ENCODE data around the gene LHFPL5.

Gene LHFPL5

GRCh38 chr6:35794536-35795452, 10.4 kb upstream of the LHFPL5 start:
- ATAC-seq = no peak

- ATAC-seq = no peak
These were observed 9.6 kb upstream of the LHFPL5 start for GRCh38 chr6:35795453-35796071.

GRCh38 chr6:35796236-35796635, 8.9 kb upstream of the LHFPL5 start:
- ATAC-seq = no peak

GRCh38 chr6:35797837-35798526, 7.2 kb upstream of the LHFPL5 start:
- ATAC-seq = no peak

GRCh38 chr6:35798706-35799105, 6.4 kb upstream of the LHFPL5 start:
- no peak for ATAC-seq

- no peak for ATAC-seq
These were observed 4.0 kb upstream of the LHFPL5 start for GRCh38 chr6:35801148-35801547.

GRCh38 chr6:35808688-35809087, 3.5 kb downstream of the LHFPL5 start:
- ATAC-seq = no peak

- ATAC-seq = no peak
These were observed 4.7 kb downstream of the LHFPL5 start for GRCh38 chr6:35809809-35810208.

GRCh38 chr6:35810971-35811698, 6.0 kb downstream of the LHFPL5 start:
- ATAC-seq = peak in 1 of 2 donors; percentile 60

GRCh38 chr6:35811699-35811995, 6.5 kb downstream of the LHFPL5 start:
- ATAC-seq = no peak

- no peak for ATAC-seq
These were observed 12.4 kb downstream of the LHFPL5 start for GRCh38 chr6:35817515-35817914.

GRCh38 chr6:35823601-35824000, 18.4 kb downstream of the LHFPL5 start:
- no peak for ATAC-seq

GRCh38 chr6:35824552-35825192, 19.5 kb downstream of the LHFPL5 start:
- no peak for ATAC-seq

GRCh38 chr6:35829306-35829705, 24.2 kb downstream of the LHFPL5 start:
- no peak for ATAC-seq

GRCh38 chr6:35831257-35832007, 26.3 kb downstream of the LHFPL5 start:
- ATAC-seq = no peak

GRCh38 chr6:35833536-35833935, 28.4 kb downstream of the LHFPL5 start:
- no peak for ATAC-seq

GRCh38 chr6:35839019-35839418, 33.9 kb downstream of the LHFPL5 start:
- ATAC-seq = no peak

- ATAC-seq = no peak
These were observed 37.2 kb downstream of the LHFPL5 start for GRCh38 chr6:35842381-35842780.

- ATAC-seq = no peak
These were observed 39.1 kb downstream of the LHFPL5 start for GRCh38 chr6:35844290-35844689.

GRCh38 chr6:35850208-35850607, 45.1 kb downstream of the LHFPL5 start:
- ATAC-seq = no peak

GRCh38 chr6:35852994-35853393, 47.8 kb downstream of the LHFPL5 start:
- no peak for ATAC-seq

- no peak for ATAC-seq
These were observed 51.1 kb downstream of the LHFPL5 start for GRCh38 chr6:35856250-35856649.
